GM12872 (cell line): Measurements from ENCODE around the gene DCP2.

ENCODE experiments used
- TF ChIP-seq, protein P1 (sequence below): IDR thresholded peaks from 3 replicates; pipeline ENCODE4 v1.5.1; 2011; ENCODE audit warnings: low read depth, mild to moderate bottlenecking, low read length, moderate library complexity; ENCODE audit not compliant: insufficient read depth

The DCP2 gene

GRCh38 chr5:112976432-112977309, at the start of gene DCP2:
TSS of gene DCP2 (plus strand) at chr5:112976798. CDS start at chr5:112976934, 136 bp downstream.
- TF ChIP-seq, protein P1, sequence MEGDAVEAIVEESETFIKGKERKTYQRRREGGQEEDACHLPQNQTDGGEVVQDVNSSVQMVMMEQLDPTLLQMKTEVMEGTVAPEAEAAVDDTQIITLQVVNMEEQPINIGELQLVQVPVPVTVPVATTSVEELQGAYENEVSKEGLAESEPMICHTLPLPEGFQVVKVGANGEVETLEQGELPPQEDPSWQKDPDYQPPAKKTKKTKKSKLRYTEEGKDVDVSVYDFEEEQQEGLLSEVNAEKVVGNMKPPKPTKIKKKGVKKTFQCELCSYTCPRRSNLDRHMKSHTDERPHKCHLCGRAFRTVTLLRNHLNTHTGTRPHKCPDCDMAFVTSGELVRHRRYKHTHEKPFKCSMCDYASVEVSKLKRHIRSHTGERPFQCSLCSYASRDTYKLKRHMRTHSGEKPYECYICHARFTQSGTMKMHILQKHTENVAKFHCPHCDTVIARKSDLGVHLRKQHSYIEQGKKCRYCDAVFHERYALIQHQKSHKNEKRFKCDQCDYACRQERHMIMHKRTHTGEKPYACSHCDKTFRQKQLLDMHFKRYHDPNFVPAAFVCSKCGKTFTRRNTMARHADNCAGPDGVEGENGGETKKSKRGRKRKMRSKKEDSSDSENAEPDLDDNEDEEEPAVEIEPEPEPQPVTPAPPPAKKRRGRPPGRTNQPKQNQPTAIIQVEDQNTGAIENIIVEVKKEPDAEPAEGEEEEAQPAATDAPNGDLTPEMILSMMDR, result no peak

- TF ChIP-seq, protein P1, result no peak
Measured at GRCh38 chr5:112929336-112930081, 47.1 kb upstream of the DCP2 start.

GRCh38 chr5:112930082-112930344, 46.6 kb upstream of the DCP2 start:
- TF ChIP-seq, protein P1, result no peak

DNA sequence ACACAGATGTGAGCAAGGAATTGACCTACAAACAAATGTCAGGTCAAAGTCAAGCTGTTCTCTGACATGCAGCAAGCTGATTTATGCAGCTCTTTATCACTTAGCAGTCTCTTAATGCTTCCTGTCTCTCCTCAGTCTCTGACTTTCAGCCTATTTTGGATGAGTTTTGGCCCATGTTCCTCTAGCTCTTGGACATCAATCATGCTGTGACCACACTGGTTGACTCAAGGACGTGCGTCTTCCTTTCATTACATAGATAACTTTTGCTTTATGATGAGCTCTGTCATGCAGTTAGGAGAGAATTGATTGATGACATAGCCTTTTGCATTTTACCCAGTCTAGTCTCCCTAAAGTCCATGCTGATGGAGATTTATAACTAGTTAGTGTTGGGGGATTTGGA, 45.1 kb upstream of the DCP2 start:
- TF ChIP-seq, protein P1, result no peak

DNA sequence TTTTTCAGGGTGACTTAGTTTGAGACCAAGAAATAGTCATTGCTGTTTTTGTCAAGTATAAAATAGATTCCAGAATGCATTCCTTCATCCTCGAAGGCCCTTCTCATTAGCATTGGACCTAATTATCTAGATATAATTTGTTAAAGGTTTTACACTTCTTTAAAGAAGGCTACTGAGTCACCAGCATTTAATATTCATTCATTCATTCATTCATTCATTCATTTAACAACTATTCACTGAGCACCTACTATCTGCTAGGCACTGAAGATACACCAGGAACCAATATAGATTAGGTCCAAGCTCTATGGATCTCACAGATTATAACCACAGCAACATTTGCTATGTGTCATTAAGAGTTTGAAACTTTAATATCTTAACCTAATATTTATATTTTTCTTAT, 43.5 kb upstream of the DCP2 start:
- TF ChIP-seq, protein P1, result no peak

DNA sequence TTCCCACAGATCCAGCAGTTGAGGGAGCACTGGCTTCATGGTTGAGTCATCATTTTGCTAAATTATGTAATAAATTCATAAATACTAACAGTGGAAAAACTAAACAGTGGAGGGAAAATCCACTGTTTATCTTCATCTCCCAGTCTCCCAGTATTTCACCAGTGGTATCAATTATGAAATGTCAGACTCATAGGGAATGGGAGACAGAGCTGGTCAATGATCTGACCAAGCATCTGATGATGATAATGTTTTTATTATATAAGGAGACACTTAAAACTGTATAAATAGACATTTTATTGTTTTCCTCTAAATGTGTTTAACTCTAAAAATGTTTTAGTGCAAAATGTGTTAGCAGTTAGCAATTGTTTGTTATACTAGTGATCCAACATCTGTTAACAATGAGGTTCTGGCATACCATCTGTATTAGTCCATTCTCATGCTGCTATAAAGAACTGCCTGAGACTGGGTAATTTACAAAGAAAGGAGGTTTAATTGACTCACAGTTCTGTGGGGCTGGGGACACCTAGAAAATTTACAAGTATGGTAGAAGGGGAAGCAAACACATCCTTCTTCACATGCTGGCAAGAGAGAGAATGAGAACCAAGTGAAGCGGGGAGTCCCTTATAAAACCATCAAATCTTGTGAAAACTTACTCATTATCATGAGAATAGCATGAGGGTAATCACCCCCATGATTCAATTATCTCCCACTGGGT, 42.8 kb upstream of the DCP2 start:
- TF ChIP-seq, protein P1, result no peak

- TF ChIP-seq, protein P1, result no peak
Measured at GRCh38 chr5:112934366-112934663, 42.3 kb upstream of the DCP2 start.
